Raji (cell line): ENCODE data around the gene ZNF19.

Experiments
- POLR2A ChIP-seq: IDR thresholded peaks from 2 replicates; pipeline ENCODE4 v1.6.1; 2011; ENCODE audit warnings: low read depth, low read length, control low read depth; ENCODE audit not compliant: insufficient read depth

Gene ZNF19

GRCh38 chr16:71489122-71489521 is at the start of gene ZNF19:
TSS of gene ZNF19 (minus strand) at chr16:71489324. CDS start at chr16:71482114, 7,210 bp downstream.
- TF ChIP-seq POLR2A: no peak

- no peak for TF ChIP-seq POLR2A
These were observed 48.5 kb upstream of the ZNF19 start for GRCh38 chr16:71537643-71538042.

DNA sequence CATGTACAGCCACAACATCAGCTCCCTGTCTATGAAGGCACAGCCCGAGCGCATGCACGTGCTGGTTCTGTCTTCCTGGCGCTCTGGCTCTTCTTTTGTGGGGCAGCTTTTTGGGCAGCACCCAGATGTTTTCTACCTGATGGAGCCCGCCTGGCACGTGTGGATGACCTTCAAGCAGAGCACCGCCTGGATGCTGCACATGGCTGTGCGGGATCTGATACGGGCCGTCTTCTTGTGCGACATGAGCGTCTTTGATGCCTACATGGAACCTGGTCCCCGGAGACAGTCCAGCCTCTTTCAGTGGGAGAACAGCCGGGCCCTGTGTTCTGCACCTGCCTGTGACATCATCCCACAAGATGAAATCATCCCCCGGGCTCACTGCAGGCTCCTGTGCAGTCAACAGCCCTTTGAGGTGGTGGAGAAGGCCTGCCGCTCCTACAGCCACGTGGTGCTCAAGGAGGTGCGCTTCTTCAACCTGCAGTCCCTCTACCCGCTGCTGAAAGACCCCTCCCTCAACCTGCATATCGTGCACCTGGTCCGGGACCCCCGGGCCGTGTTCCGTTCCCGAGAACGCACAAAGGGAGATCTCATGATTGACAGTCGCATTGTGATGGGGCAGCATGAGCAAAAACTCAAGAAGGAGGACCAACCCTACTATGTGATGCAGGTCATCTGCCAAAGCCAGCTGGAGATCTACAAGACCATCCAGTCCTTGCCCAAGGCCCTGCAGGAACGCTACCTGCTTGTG is 47.8 kb upstream of the ZNF19 start:
- no peak for TF ChIP-seq POLR2A

DNA sequence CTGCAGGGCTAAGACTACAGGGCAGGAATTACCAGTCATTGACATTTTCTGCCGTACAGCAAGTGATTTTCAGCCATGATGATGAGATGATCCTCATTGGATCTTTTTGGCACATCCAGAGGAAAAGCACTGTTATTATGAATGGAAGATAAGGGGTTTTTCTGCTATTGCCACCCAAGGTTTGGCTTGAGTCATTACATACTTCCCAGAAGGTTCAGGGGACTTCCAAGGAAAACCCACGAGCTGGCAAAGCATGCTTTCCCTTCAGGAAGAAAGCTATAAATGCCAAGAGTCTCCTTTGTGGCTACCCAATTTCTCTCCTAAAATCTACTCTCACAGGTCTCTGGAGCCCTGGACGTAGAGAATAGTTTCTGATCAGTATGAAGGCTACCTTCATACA is 43.2 kb upstream of the ZNF19 start:
- no peak for TF ChIP-seq POLR2A

DNA sequence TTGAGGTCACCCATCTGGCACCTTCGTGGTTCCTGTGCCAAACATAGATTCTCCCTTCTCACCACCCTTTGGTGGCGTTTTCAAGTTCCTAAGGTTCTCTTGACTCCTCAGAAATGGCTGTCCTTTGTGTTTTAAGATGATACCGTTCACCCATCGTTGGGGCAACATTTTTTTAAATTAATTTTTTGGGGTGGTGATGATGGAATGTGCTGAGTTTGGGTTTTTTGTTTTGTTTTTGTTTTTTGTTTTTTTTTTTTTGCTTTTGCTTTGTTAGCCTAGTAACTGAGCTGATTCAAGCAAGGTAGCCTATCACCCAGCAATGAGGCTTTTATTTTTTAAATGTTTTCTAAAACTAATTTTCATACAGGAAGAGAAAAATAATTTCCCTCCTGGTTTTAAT is 39.7 kb upstream of the ZNF19 start:
- no peak for TF ChIP-seq POLR2A

DNA sequence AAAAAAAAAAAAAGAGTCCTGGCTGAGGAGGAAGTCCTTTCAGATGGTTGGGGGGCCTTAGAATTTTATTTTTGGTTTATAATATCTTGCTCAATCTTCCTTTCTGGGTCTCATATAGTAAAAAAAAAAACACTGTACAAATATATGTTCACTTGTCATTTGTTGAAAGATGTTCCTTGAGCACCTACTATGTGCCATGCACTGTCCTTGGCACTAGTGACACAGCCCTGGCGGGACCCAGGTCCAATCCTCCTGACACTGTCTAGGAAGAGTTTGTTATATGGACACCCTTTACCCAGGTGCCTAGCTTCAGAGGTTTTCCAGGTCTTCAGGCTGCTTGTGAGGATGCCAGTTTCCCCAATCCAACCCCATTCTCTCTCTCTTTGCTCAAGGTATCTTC is 39.1 kb upstream of the ZNF19 start:
- no peak for TF ChIP-seq POLR2A

DNA sequence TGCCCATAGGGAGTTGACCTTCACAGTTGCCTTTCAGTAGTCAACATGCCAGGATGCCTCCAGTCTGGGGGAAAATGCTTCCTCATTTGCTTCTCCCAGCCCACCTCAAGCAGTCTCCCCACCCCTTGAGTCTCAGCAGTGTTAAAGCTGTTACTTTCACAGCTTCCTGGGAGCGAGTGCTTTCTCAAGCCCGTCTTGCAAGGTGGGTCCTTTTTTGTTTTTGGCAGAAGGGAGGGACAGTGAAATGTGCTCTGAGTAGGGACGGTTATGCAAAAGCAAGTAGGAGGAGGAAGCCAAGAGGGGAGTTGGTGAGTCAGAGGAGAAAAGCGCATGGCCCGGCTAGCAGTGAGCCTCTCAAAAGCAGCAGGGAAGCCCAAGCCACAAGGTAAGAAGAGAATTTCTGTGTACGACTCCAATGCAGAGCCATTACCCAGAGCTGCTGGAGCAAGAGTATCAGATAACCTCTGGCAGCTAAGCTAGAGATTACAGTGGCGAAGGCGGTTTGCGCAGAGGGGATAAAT is 37.0 kb upstream of the ZNF19 start, which contains the start of gene CHST4:
Gene CHST4, plus strand, starts transcription at position 316 of the 521 bp plus-strand sequence. CDS start 10,252 bp downstream, outside the sequence.
- peak; percentile 31; the same call in 1 of the 2 replicates for TF ChIP-seq POLR2A

- no peak for TF ChIP-seq POLR2A
These were observed 35.7 kb upstream of the ZNF19 start for GRCh38 chr16:71524566-71525553.

DNA sequence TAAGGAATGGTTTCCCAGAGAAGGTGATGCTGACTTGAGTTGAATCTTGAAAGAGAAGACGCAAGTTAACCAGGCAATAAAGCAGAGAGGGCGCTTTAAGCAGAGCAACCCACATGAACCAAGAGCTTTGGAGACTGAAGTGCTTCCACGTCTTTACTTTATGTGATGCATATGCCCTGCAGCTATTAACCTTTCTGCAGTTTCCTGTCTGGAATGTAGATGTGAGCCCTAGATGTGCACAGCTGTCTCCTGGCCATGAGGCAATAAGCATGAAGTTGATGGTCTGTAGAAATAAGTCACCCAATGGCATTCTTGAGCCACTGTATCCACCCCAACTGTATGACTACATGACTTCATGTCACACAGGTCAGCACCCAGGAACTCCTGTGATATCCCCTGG is 31.4 kb upstream of the ZNF19 start:
- TF ChIP-seq POLR2A: no peak

GRCh38 chr16:71515026-71515425 is 25.9 kb upstream of the ZNF19 start:
- no peak for TF ChIP-seq POLR2A

DNA sequence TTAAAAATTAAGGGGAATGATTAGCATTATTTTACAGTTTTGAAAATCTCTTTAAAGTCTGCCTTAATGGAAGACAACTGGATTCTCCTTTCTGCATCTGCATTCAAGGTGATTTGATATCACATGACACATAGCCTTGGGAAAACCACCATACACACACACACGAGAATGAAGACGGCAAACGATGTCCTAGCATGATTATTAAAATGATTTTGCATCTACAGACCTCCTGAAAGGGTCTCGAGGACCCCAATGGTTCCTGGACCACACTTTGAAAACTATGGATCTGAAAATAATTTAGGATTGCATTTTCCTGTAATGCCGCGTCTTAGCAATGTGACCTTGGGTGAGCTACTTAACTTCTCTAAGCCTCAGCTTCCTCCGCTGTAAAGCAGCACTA is 25.4 kb upstream of the ZNF19 start:
- no peak for TF ChIP-seq POLR2A

DNA sequence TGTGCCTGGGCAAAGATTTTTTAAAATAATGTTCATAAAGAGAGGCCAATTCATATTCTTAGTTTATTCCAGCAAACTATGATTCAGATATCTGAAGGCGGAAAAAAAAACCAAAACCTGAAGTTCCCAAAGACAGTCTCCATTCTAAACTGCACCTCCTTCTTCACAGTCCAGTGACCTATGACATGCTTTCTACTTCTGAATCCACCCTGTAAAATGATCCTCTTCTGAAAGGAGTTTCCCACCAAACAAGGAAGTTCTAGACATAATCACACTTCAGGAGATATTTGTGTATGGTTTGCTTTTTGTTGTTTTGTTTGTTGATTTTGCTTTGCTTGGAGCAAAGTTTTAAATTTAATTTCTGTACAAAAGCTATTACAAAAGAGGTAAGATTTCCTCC is 24.2 kb upstream of the ZNF19 start:
- no peak for TF ChIP-seq POLR2A

GRCh38 chr16:71507061-71507460 is 17.9 kb upstream of the ZNF19 start:
- no peak for TF ChIP-seq POLR2A

DNA sequence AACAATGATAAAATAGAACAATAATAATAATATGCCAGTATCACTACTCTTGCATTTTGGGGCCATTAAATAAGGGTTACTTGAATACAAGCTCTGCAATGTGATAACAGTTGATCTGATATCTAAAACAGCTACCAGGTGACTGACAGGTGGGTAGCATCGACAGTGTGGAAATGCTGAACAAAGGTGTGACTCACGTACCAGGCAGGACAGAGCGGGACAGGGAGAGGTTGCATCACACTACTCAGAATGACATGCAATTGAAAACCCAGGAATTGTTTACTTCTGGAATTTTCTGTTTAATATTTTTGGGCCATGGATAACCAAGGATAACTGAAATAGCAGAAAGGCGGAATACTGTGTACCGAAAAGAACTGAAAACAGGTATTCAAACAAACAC is 15.8 kb upstream of the ZNF19 start:
- TF ChIP-seq POLR2A: no peak

GRCh38 chr16:71501547-71501946 is 12.4 kb upstream of the ZNF19 start:
- no peak for TF ChIP-seq POLR2A
